ENCODE data around the gene SHC3. TPM values are rescaled to one million over a fixed set of nuclear protein-coding genes. Genes with fewer than 3 reads are reported as not detected.

SHC3 gene
- total RNA-seq, 1 donor from 2014 or later = 0.83 TPM

GRCh38 chr9:89161221-89161620 is 17.4 kb downstream of the SHC3 start:
- H3K27ac Mint-ChIP-seq (ENCODE audit: unreplicated experiment) = no peak overlapping the region
- no peak for DNase-seq
- H3K9me3 Mint-ChIP-seq (ENCODE audit: unreplicated experiment) = no peaks in the 10 kb centered on the region
- peaks cover 8% of the 10 kb centered on the region for H3K27me3 Mint-ChIP-seq (ENCODE audit: unreplicated experiment)
- TF ChIP-seq, protein P1, sequence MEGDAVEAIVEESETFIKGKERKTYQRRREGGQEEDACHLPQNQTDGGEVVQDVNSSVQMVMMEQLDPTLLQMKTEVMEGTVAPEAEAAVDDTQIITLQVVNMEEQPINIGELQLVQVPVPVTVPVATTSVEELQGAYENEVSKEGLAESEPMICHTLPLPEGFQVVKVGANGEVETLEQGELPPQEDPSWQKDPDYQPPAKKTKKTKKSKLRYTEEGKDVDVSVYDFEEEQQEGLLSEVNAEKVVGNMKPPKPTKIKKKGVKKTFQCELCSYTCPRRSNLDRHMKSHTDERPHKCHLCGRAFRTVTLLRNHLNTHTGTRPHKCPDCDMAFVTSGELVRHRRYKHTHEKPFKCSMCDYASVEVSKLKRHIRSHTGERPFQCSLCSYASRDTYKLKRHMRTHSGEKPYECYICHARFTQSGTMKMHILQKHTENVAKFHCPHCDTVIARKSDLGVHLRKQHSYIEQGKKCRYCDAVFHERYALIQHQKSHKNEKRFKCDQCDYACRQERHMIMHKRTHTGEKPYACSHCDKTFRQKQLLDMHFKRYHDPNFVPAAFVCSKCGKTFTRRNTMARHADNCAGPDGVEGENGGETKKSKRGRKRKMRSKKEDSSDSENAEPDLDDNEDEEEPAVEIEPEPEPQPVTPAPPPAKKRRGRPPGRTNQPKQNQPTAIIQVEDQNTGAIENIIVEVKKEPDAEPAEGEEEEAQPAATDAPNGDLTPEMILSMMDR (IDR thresholded peaks at IDR 0.05; ENCODE audit: partially characterized antibody, unreplicated experiment) = no peak
- H3K4me1 Mint-ChIP-seq (ENCODE audit: low read depth, unreplicated experiment) = peaks cover 1% of the 10 kb centered on the region
- H3K4me3 Mint-ChIP-seq (ENCODE audit: unreplicated experiment) = no peak overlapping the region
- H3K36me3 Mint-ChIP-seq (ENCODE audit: unreplicated experiment) = no peaks in the 10 kb centered on the region

DNA sequence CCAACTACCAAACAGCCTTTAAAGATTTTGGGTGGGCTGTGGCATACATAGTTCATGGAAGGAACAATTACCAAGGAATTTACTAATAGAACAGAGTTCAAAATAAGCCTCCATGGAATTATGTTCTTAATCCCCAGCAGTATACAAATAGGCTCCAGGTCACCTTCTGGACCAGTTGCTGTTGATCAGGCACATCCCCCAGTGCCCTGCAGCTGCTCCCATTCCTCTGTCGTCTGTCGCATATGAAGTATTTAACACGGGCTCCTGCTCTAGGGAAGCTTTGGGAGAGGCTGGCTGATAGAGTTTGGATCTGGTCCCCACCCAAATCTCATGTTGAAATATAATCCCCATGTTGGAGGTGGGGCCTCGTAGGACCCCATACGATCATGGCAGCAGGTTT is 17.8 kb downstream of the SHC3 start:
- Mint-ChIP-seq H3K9me3 (ENCODE audit: unreplicated experiment) (no peaks in the 10 kb centered on the region), H3K27ac (ENCODE audit: unreplicated experiment) (no peak overlapping the region), H3K27me3 (ENCODE audit: unreplicated experiment) (peaks cover 8% of the 10 kb centered on the region), H3K36me3 (ENCODE audit: unreplicated experiment) (no peaks in the 10 kb centered on the region), H3K4me3 (ENCODE audit: unreplicated experiment) (no peak overlapping the region), H3K4me1 (ENCODE audit: low read depth, unreplicated experiment) (peaks cover 1% of the 10 kb centered on the region)
- no peak for DNase-seq
- TF ChIP-seq, protein P1 (IDR thresholded peaks at IDR 0.05; ENCODE audit: partially characterized antibody, unreplicated experiment) = no peak

GRCh38 chr9:89154651-89155336 is 23.8 kb downstream of the SHC3 start:
- Mint-ChIP-seq H3K9me3 (ENCODE audit: unreplicated experiment) (no peaks in the 10 kb centered on the region), H3K36me3 (ENCODE audit: unreplicated experiment) (no peaks in the 10 kb centered on the region), H3K4me1 (ENCODE audit: low read depth, unreplicated experiment) (peaks cover 2% of the 10 kb centered on the region), H3K27ac (ENCODE audit: unreplicated experiment) (no peak overlapping the region), H3K4me3 (ENCODE audit: unreplicated experiment) (no peak overlapping the region), H3K27me3 (ENCODE audit: unreplicated experiment) (no peaks in the 10 kb centered on the region)
- TF ChIP-seq, protein P1 (IDR thresholded peaks at IDR 0.05; ENCODE audit: partially characterized antibody, unreplicated experiment) = no peak
- DNase-seq = no peak

DNA sequence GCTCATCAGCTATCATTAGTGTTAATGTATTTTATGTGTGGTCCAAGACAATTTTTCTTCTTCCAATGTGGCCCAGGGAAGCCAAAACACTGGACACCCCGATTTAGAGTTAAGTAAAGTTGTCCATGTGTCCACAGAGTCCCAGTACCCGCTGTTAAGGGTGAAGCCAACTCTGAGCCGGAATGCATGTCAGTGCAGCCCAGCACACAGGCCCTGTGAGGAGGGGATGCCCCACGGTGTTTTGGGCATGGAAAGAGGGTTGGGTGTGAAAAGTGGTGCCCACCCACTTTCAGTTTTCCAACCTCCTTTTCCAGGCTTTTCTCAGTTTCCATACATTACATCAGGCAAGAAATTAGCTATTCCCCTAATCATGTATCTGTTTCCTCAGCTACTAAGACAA is 24.4 kb downstream of the SHC3 start:
- peaks cover 2% of the 10 kb centered on the region for H3K4me1 Mint-ChIP-seq (ENCODE audit: low read depth, unreplicated experiment)
- DNase-seq = no peak
- H3K9me3 Mint-ChIP-seq (ENCODE audit: unreplicated experiment) = no peaks in the 10 kb centered on the region
- TF ChIP-seq, protein P1 (IDR thresholded peaks at IDR 0.05; ENCODE audit: partially characterized antibody, unreplicated experiment) = no peak
- H3K27me3 Mint-ChIP-seq (ENCODE audit: unreplicated experiment) = no peaks in the 10 kb centered on the region
- no peaks in the 10 kb centered on the region for H3K36me3 Mint-ChIP-seq (ENCODE audit: unreplicated experiment)
- H3K27ac Mint-ChIP-seq (ENCODE audit: unreplicated experiment) = no peak overlapping the region
- no peak overlapping the region for H3K4me3 Mint-ChIP-seq (ENCODE audit: unreplicated experiment)

DNA sequence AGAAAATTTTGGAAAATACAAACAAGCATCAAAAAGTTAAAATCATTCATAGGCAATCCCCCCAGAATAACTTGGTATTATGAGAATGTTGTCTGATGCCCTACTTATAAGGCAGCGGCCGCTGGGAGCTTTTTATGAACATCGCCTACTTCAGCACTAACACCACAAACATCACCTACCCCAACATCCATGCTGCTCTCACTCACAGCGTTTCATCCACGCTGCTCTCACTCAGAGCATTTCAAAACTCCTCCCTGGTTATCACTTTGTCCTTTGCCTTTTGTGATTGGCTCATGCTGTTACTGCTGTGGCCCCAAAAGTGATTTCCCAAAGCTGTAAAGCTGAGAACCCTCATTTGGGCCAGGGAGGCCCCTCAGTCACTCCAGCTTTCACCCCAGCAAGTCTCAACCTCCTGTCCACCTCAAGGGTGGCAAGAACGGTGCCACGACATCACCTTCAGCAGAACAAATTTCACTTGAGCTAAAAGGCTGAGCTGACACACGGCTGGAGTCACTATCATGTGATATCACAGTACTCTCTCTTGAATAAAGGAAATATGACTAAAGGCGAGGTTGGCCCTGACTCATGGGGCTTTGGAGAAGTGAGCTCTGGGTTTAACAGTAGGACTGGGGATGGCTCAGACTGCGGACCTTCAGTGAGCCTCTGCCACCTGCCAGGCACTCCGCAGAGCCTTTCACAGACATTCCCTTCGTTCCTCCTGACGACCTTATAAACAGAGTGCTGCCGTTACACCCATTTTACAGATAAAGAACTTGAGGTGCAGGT is 25.2 kb downstream of the SHC3 start:
- peaks cover 2% of the 10 kb centered on the region for H3K4me1 Mint-ChIP-seq (ENCODE audit: low read depth, unreplicated experiment)
- TF ChIP-seq, protein P1 (IDR thresholded peaks at IDR 0.05; ENCODE audit: partially characterized antibody, unreplicated experiment) = no peak
- H3K27ac Mint-ChIP-seq (ENCODE audit: unreplicated experiment) = no peak overlapping the region
- no peak for DNase-seq
- H3K9me3 Mint-ChIP-seq (ENCODE audit: unreplicated experiment) = no peaks in the 10 kb centered on the region
- no peaks in the 10 kb centered on the region for H3K36me3 Mint-ChIP-seq (ENCODE audit: unreplicated experiment)
- H3K27me3 Mint-ChIP-seq (ENCODE audit: unreplicated experiment) = no peaks in the 10 kb centered on the region
- H3K4me3 Mint-ChIP-seq (ENCODE audit: unreplicated experiment) = no peak overlapping the region

Data from glutamatergic neuron (in vitro differentiated cells).